GM21717 (cell line): Measurements from ENCODE around the gene PDGFD.

ENCODE experiments used
- ATAC-seq: cut with Tn5 transposase; IDR thresholded peaks from one replicate; pipeline ENCODE4 v1.9.1; 2021; ENCODE audit warnings: mild to moderate bottlenecking, moderate library complexity; ENCODE audit not compliant: unreplicated experiment

PDGFD gene

GRCh38 chr11:104095791-104096190, 68.2 kb downstream of the PDGFD start:
- ATAC-seq, result no peak

- no peak for ATAC-seq
These were observed 69.4 kb downstream of the PDGFD start for GRCh38 chr11:104094576-104094975.

GRCh38 chr11:104093426-104094280, 70.3 kb downstream of the PDGFD start:
- no peak for ATAC-seq

GRCh38 chr11:104092744-104093143, 71.2 kb downstream of the PDGFD start:
- ATAC-seq, result no peak

- no peak for ATAC-seq
These were observed 72.5 kb downstream of the PDGFD start for GRCh38 chr11:104091281-104092096.

- no peak for ATAC-seq
These were observed 73.2 kb downstream of the PDGFD start for GRCh38 chr11:104090767-104091166.

- no peak for ATAC-seq
These were observed 74.5 kb downstream of the PDGFD start for GRCh38 chr11:104089481-104089880.

- ATAC-seq, result no peak
These were observed 77.3 kb downstream of the PDGFD start for GRCh38 chr11:104086621-104087020.

GRCh38 chr11:104078995-104079394, 85.0 kb downstream of the PDGFD start:
- ATAC-seq, result no peak

- no peak for ATAC-seq
These were observed 85.7 kb downstream of the PDGFD start for GRCh38 chr11:104078245-104078644.

GRCh38 chr11:104076455-104076854, 87.5 kb downstream of the PDGFD start:
- ATAC-seq, result no peak

- no peak for ATAC-seq
These were observed 88.2 kb downstream of the PDGFD start for GRCh38 chr11:104075706-104076105.

- no peak for ATAC-seq
These were observed 88.9 kb downstream of the PDGFD start for GRCh38 chr11:104075091-104075490.

GRCh38 chr11:104073950-104074705, 89.8 kb downstream of the PDGFD start:
- ATAC-seq, result peak; percentile 98

- no peak for ATAC-seq
These were observed 96.4 kb downstream of the PDGFD start for GRCh38 chr11:104067534-104067933.

GRCh38 chr11:104064034-104064630, 99.8 kb downstream of the PDGFD start:
- ATAC-seq, result no peak

GRCh38 chr11:104061853-104062521, 102.0 kb downstream of the PDGFD start:
- ATAC-seq, result no peak

GRCh38 chr11:104060820-104061219, 103.1 kb downstream of the PDGFD start:
- peak; percentile 83 for ATAC-seq

GRCh38 chr11:104060004-104060794, 103.7 kb downstream of the PDGFD start:
- ATAC-seq, result no peak
